Endothelial cell of umbilical vein (primary cell): ENCODE data around the gene CD33. TPM values are rescaled to one million over a fixed set of nuclear protein-coding genes. Genes with fewer than 3 reads are reported as not detected.

Source experiments
- BruUV-seq: library from RNA; stranded (reverse); fragments of 400-500 nt; replicated peaks from 2 replicates; lab custom pipeline; 2021; lab: Mats Ljungman, UMichigan
- CTCF ChIA-PET: fragments of 300-600, 350-600 bp; sonication (Branson Sonifier 250); formaldehyde crosslinking; loops from one replicate; lab custom pipeline; 2021; ENCODE audit warnings: antibody characterized with exemption, inconsistent platforms; lab: Charles Lee
- POLR2A ChIA-PET: fragments of 300-600, 350-600 bp; sonication (Branson Sonifier 250); formaldehyde crosslinking; loops from one replicate; lab custom pipeline; 2021; ENCODE audit warnings: antibody characterized with exemption, inconsistent platforms; lab: Charles Lee
- DNase-seq: peaks from one replicate; pipeline ENCODE4 v3.0.0-alpha.2; 2011; ENCODE audit warnings: low read depth, low spot score
- FAIRE-seq: peaks from 2 replicates; lab custom pipeline; 2011; peaks lifted over from hg19 to GRCh38; lab: Jason Lieb, UNC
- H2AFZ ChIP-seq: 2 replicates; pipeline ENCODE4 v1.6.0; 2012; ENCODE audit warnings: low read depth, low read length, control low read depth, inconsistent platforms
- H3K27ac ChIP-seq: 2 replicates; pipeline ENCODE4 v1.5.1; 2011; ENCODE audit warnings: low read depth, mild to moderate bottlenecking, control low read depth, low read length, moderate library complexity; ENCODE audit not compliant: insufficient read depth
- H3K27me3 ChIP-seq, 2 experiments: 2 replicates each; pipeline versions ENCODE4 v1.6.0 to v1.6.1; 2011; ENCODE audit warnings: low read length in 2 of 2, mixed read lengths in 1 of 2; ENCODE audit not compliant: control insufficient read depth in 2 of 2, insufficient read depth in 2 of 2
- H3K36me3 ChIP-seq, 2 experiments: 2 replicates in 1 of 2; 3 replicates in 1 of 2; pipeline ENCODE4 v1.5.1; 2011; ENCODE audit warnings: low read length in 2 of 2, mild to moderate bottlenecking in 1 of 2, moderate library complexity in 1 of 2; ENCODE audit not compliant: control insufficient read depth in 2 of 2, insufficient read depth in 2 of 2; ENCODE audit errors: extremely low read depth in 1 of 2
- H3K4me1 ChIP-seq: 3 replicates; pipeline ENCODE4 v1.5.1; 2011; ENCODE audit warnings: mild to moderate bottlenecking, low read length; ENCODE audit not compliant: control insufficient read depth, insufficient read depth; ENCODE audit errors: extremely low read depth
- H3K4me2 ChIP-seq: 2 replicates; pipeline ENCODE4 v1.6.1; 2011; ENCODE audit warnings: low read length, control low read depth, mixed read lengths; ENCODE audit not compliant: insufficient read depth
- H3K4me3 ChIP-seq, 3 experiments: fragments of 200-600 bp in 1 of 3; sonication (generic), shearing (Covaris generic) in 1 of 3; replicated peaks in 1 of 3; 2 replicates each; pipeline ENCODE4 v1.5.1; 2011 to 2016; ENCODE audit warnings: control low read depth in 3 of 3, low read length in 3 of 3, mild to moderate bottlenecking in 2 of 3, inconsistent platforms in 1 of 3, low read depth in 1 of 3, moderate library complexity in 1 of 3; ENCODE audit not compliant: insufficient read depth in 1 of 3
- H3K79me2 ChIP-seq: 2 replicates; pipeline ENCODE4 v1.6.0; 2012; ENCODE audit warnings: low read length, inconsistent platforms; ENCODE audit not compliant: control insufficient read depth, insufficient read depth
- H3K9ac ChIP-seq: replicated peaks from 2 replicates; pipeline ENCODE3; 2011; ENCODE audit warnings: low read length, control low read depth; ENCODE audit not compliant: insufficient read depth; ENCODE audit errors: extremely low read depth
- H3K9me1 ChIP-seq: replicated peaks from 3 replicates; pipeline ENCODE4 v1.6.0; 2011; ENCODE audit warnings: mild to moderate bottlenecking, low read length; ENCODE audit not compliant: control insufficient read depth, insufficient read depth; ENCODE audit errors: extremely low read depth
- H3K9me3 ChIP-seq: replicated peaks from 2 replicates; pipeline ENCODE4 v1.5.1; 2012; ENCODE audit warnings: low read length, inconsistent platforms; ENCODE audit not compliant: control insufficient read depth, insufficient read depth
- H4K20me1 ChIP-seq: replicated peaks from 2 replicates; pipeline ENCODE3; 2011; ENCODE audit warnings: mild to moderate bottlenecking, low read length; ENCODE audit not compliant: control insufficient read depth, insufficient read depth; ENCODE audit errors: extremely low read depth
- GATA2 ChIP-seq: IDR thresholded peaks from 2 replicates; pipeline ENCODE4 v1.7.0; 2011; ENCODE audit warnings: low read depth, mild to moderate bottlenecking, moderate library complexity, mixed read lengths, low read length; ENCODE audit not compliant: insufficient read length, insufficient read depth
- JUN ChIP-seq: IDR thresholded peaks from 2 replicates; pipeline ENCODE4 v1.6.1; 2011; ENCODE audit warnings: borderline replicate concordance, low read depth; ENCODE audit not compliant: insufficient read length, insufficient read depth
- MYC ChIP-seq: IDR thresholded peaks from one replicate; pipeline ENCODE4 v1.6.1; 2011; ENCODE audit warnings: mild to moderate bottlenecking, low read depth, low read length
- POLR2A ChIP-seq: IDR thresholded peaks from 2 replicates; pipeline ENCODE4 v1.6.1; 2012; ENCODE audit warnings: low read depth, mild to moderate bottlenecking, control low read depth, low read length
- POLR2AphosphoS5 ChIP-seq: IDR thresholded peaks from 2 replicates; pipeline ENCODE4 v1.6.1; 2012; ENCODE audit warnings: low read depth, mild to moderate bottlenecking, control low read depth, low read length, moderate library complexity; ENCODE audit not compliant: insufficient read depth
- dilution Hi-C: fragments of 300-500 bp; cut with MboI; formaldehyde crosslinking; loops from one replicate; pipeline ENCODE4 v1.15.0; 2019; ENCODE audit warnings: low sequenced_read_pairs; ENCODE audit not compliant: extremely low pct_ligation_motif_present
- intact Hi-C: fragments of 100-400 bp; cut with micrococcal nuclease; formaldehyde crosslinking; loops from one replicate; pipeline ENCODE4 v1.10.0; 2022
- polyA plus RNA-seq, 4 experiments: library from polyadenylated mRNA; depleted of rRNA in 3 of 4; stranded (reverse) in 3 of 4; unstranded in 1 of 4; fragments of >200 nt; gene quantifications; 2 replicates each; pipeline versions ENCODE4 v1.2.1 to v1.2.3, GENCODE V29; 2011 to 2012; ENCODE audit warnings: missing spikeins in 1 of 4
- total RNA-seq: library from RNA; stranded (reverse); gene quantifications from 2 replicates; pipeline ENCODE4 v1.2.3, GENCODE V29; 2021
- TF ChIP-seq, protein P1 (sequence below): IDR thresholded peaks from 2 replicates; pipeline ENCODE4 v1.6.1; 2011; ENCODE audit not compliant: insufficient read depth, insufficient read length

Gene CD33
- total and polyA plus RNA-seq, 2 donors (not counting 3 experiments of a cell fraction or from before 2014, with no cell fraction given) = not detected

GRCh38 chr19:51200071-51200666 is 24.7 kb upstream of the CD33 start:
- no peak overlapping the region for H3K9ac ChIP-seq
- no peaks in the 10 kb centered on the region for H3K27me3 ChIP-seq
- no peaks in the 10 kb centered on the region for H3K4me1 ChIP-seq
- H3K27ac ChIP-seq = no peak overlapping the region
- H3K4me3 ChIP-seq = no peak overlapping the region
- H3K36me3 ChIP-seq = no peaks in the 10 kb centered on the region
- intact Hi-C loops = no loop called here
- H3K9me1 ChIP-seq = no peaks in the 10 kb centered on the region
- TF ChIP-seq GATA2 = no peak
- no peak for TF ChIP-seq POLR2AphosphoS5
- no peak for TF ChIP-seq JUN
- TF ChIP-seq MYC = no peak
- TF ChIP-seq POLR2A = no peak
- no peak overlapping the region for H2AFZ ChIP-seq
- dilution Hi-C loops = no loop called here
- POLR2A ChIA-PET = no interaction called here
- H3K4me2 ChIP-seq = no peak overlapping the region
- H3K79me2 ChIP-seq = no peaks in the 10 kb centered on the region
- BruUV-seq = no TSS peak
- CTCF ChIA-PET = no interaction called here
- no peaks in the 10 kb centered on the region for H3K9me3 ChIP-seq
- FAIRE-seq = no peak
- no peak for DNase-seq
- no peaks in the 10 kb centered on the region for H4K20me1 ChIP-seq

- Histone ChIP-seq H3K9me1 (no peaks in the 10 kb centered on the region), H3K79me2 (no peaks in the 10 kb centered on the region), H3K4me1 (no peaks in the 10 kb centered on the region), H3K9ac (no peak overlapping the region), H3K9me3 (no peaks in the 10 kb centered on the region), H3K27me3 (no peaks in the 10 kb centered on the region), H4K20me1 (no peaks in the 10 kb centered on the region), H3K36me3 (no peaks in the 10 kb centered on the region), H3K4me3 (no peak overlapping the region), H2AFZ (no peak overlapping the region), H3K27ac (no peak overlapping the region), H3K4me2 (no peak overlapping the region)
- BruUV-seq = no TSS peak
- TF ChIP-seq POLR2A = no peak
- no peak for TF ChIP-seq GATA2
- no peak for TF ChIP-seq JUN
- TF ChIP-seq, protein P1, sequence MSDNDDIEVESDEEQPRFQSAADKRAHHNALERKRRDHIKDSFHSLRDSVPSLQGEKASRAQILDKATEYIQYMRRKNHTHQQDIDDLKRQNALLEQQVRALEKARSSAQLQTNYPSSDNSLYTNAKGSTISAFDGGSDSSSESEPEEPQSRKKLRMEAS = no peak
- intact Hi-C loops = no loop called here
- DNase-seq (no peak), FAIRE-seq (no peak)
- dilution Hi-C loops = no loop called here
- CTCF ChIA-PET = no interaction called here
- POLR2A ChIA-PET = no interaction called here
Observed at GRCh38 chr19:51201712-51202111, 23.2 kb upstream of the CD33 start.
